Measurements from ENCODE around the gene KIR3DL1.
"Not testable (repeated sequence)": the region's sequence is repeated elsewhere in the genome, so short reads cannot be mapped to it uniquely, and the experiment has no call there.

The KIR3DL1 gene

GRCh38 chr19:54850930-54851329, 34.7 kb downstream of the KIR3DL1 start:
- Histone ChIP-seq H3K27me3 (ENCODE audit: low read length) (0 out of 2 replicates have a peak, but pooled peaks cover 4% of the 10 kb centered on the region), H3K4me3 (ENCODE audit: insufficient read depth, low read length, poor library complexity, severe bottlenecking) (no peak overlapping the region), H3K27ac (ENCODE audit: low read depth, low read length) (no peak overlapping the region), H4K20me1 (ENCODE audit: low read depth, low read length) (no peaks in the 10 kb centered on the region), H3F3A (ENCODE audit: insufficient read depth) (no peaks in the 10 kb centered on the region), H3K9me2 (replicated peaks; ENCODE audit: insufficient read depth, low read length) (no peaks in the 10 kb centered on the region), H2AFZ (ENCODE audit: low read depth, low read length, severe bottlenecking) (no peak overlapping the region), H3K4me2 (ENCODE audit: low read depth, low read length, poor library complexity, severe bottlenecking) (no peak overlapping the region), H3K79me2 (ENCODE audit: insufficient read depth, low read length) (no peaks in the 10 kb centered on the region), H3K9ac (ENCODE audit: low read length) (no peak overlapping the region), H3K9me3 (ENCODE audit: insufficient read depth, low read length) (no peaks in the 10 kb centered on the region), H3K36me3 (ENCODE audit: low read length) (no peaks in the 10 kb centered on the region)
- TF ChIP-seq CTCF (IDR thresholded peaks at IDR 0.05; ENCODE audit: insufficient read depth, low read length, poor library complexity, severe bottlenecking) (no peak), EZH2phosphoT487 (conservative IDR thresholded peaks at IDR 0.05; ENCODE audit: low read length) (no peak)

GRCh38 chr19:54851353-54851752, 35.1 kb downstream of the KIR3DL1 start:
- Histone ChIP-seq H2AFZ (ENCODE audit: low read depth, low read length, severe bottlenecking) (no peak overlapping the region), H3K79me2 (ENCODE audit: insufficient read depth, low read length) (no peaks in the 10 kb centered on the region), H3K9me3 (ENCODE audit: insufficient read depth, low read length) (no peaks in the 10 kb centered on the region), H3K36me3 (ENCODE audit: low read length) (no peaks in the 10 kb centered on the region), H3K4me2 (ENCODE audit: low read depth, low read length, poor library complexity, severe bottlenecking) (no peak overlapping the region), H3K4me3 (ENCODE audit: insufficient read depth, low read length, poor library complexity, severe bottlenecking) (no peak overlapping the region), H3K27me3 (ENCODE audit: low read length) (0 out of 2 replicates have a peak, but pooled peaks cover 4% of the 10 kb centered on the region), H3K9ac (ENCODE audit: low read length) (no peak overlapping the region), H3K9me2 (replicated peaks; ENCODE audit: insufficient read depth, low read length) (no peaks in the 10 kb centered on the region), H3F3A (ENCODE audit: insufficient read depth) (no peaks in the 10 kb centered on the region), H3K27ac (ENCODE audit: low read depth, low read length) (no peak overlapping the region), H4K20me1 (ENCODE audit: low read depth, low read length) (no peaks in the 10 kb centered on the region)
- no peak for TF ChIP-seq EZH2phosphoT487 (conservative IDR thresholded peaks at IDR 0.05; ENCODE audit: low read length)
- TF ChIP-seq CTCF (IDR thresholded peaks at IDR 0.05; ENCODE audit: insufficient read depth, low read length, poor library complexity, severe bottlenecking), result no peak

GRCh38 chr19:54855241-54855640, 39.0 kb downstream of the KIR3DL1 start:
- H3K9me2 ChIP-seq (replicated peaks; ENCODE audit: insufficient read depth, low read length); H3K9me3 ChIP-seq (ENCODE audit: insufficient read depth, low read length); H3K4me2 ChIP-seq (ENCODE audit: low read depth, low read length, poor library complexity, severe bottlenecking); H3K4me3 ChIP-seq (ENCODE audit: insufficient read depth, low read length, poor library complexity, severe bottlenecking); H3K27me3 ChIP-seq (ENCODE audit: low read length); H3K27ac ChIP-seq (ENCODE audit: low read depth, low read length); H3K36me3 ChIP-seq (ENCODE audit: low read length); H4K20me1 ChIP-seq (ENCODE audit: low read depth, low read length); H3F3A ChIP-seq (ENCODE audit: insufficient read depth); H2AFZ ChIP-seq (ENCODE audit: low read depth, low read length, severe bottlenecking); H3K9ac ChIP-seq (ENCODE audit: low read length); H3K79me2 ChIP-seq (ENCODE audit: insufficient read depth, low read length): not testable (repeated sequence)

- not testable (repeated sequence) for H3F3A ChIP-seq (ENCODE audit: insufficient read depth); H3K4me3 ChIP-seq (ENCODE audit: insufficient read depth, low read length, poor library complexity, severe bottlenecking); H3K4me2 ChIP-seq (ENCODE audit: low read depth, low read length, poor library complexity, severe bottlenecking); H3K79me2 ChIP-seq (ENCODE audit: insufficient read depth, low read length); H3K27ac ChIP-seq (ENCODE audit: low read depth, low read length); H3K27me3 ChIP-seq (ENCODE audit: low read length); H3K36me3 ChIP-seq (ENCODE audit: low read length); H4K20me1 ChIP-seq (ENCODE audit: low read depth, low read length); H3K9ac ChIP-seq (ENCODE audit: low read length); H3K9me2 ChIP-seq (replicated peaks; ENCODE audit: insufficient read depth, low read length); H2AFZ ChIP-seq (ENCODE audit: low read depth, low read length, severe bottlenecking); H3K9me3 ChIP-seq (ENCODE audit: insufficient read depth, low read length)
These were observed 42.2 kb downstream of the KIR3DL1 start for GRCh38 chr19:54858476-54858875.

- H3K9me3 ChIP-seq (ENCODE audit: insufficient read depth, low read length); H3K27ac ChIP-seq (ENCODE audit: low read depth, low read length); H3K27me3 ChIP-seq (ENCODE audit: low read length): not testable (repeated sequence)
These were observed 43.2 kb downstream of the KIR3DL1 start for GRCh38 chr19:54859421-54859820.

GRCh38 chr19:54863459-54863858, 47.2 kb downstream of the KIR3DL1 start:
- H4K20me1 ChIP-seq (ENCODE audit: low read depth, low read length); H3K79me2 ChIP-seq (ENCODE audit: insufficient read depth, low read length); H2AFZ ChIP-seq (ENCODE audit: low read depth, low read length, severe bottlenecking); H3K27ac ChIP-seq (ENCODE audit: low read depth, low read length); H3K36me3 ChIP-seq (ENCODE audit: low read length); H3K27me3 ChIP-seq (ENCODE audit: low read length); H3F3A ChIP-seq (ENCODE audit: insufficient read depth); H3K9ac ChIP-seq (ENCODE audit: low read length); H3K9me2 ChIP-seq (replicated peaks; ENCODE audit: insufficient read depth, low read length); H3K4me3 ChIP-seq (ENCODE audit: insufficient read depth, low read length, poor library complexity, severe bottlenecking); H3K9me3 ChIP-seq (ENCODE audit: insufficient read depth, low read length); H3K4me2 ChIP-seq (ENCODE audit: low read depth, low read length, poor library complexity, severe bottlenecking): not testable (repeated sequence)

More at GRCh38 chr19:54859421-54859820, 43.2 kb downstream of the KIR3DL1 start:
- H3K36me3 ChIP-seq (ENCODE audit: low read length); H3K79me2 ChIP-seq (ENCODE audit: insufficient read depth, low read length); H3F3A ChIP-seq (ENCODE audit: insufficient read depth); H3K9ac ChIP-seq (ENCODE audit: low read length); H4K20me1 ChIP-seq (ENCODE audit: low read depth, low read length); H3K4me3 ChIP-seq (ENCODE audit: insufficient read depth, low read length, poor library complexity, severe bottlenecking); H3K4me2 ChIP-seq (ENCODE audit: low read depth, low read length, poor library complexity, severe bottlenecking); H2AFZ ChIP-seq (ENCODE audit: low read depth, low read length, severe bottlenecking); H3K9me2 ChIP-seq (replicated peaks; ENCODE audit: insufficient read depth, low read length): not testable (repeated sequence)
